Measurements from ENCODE around the gene DGKQ.
A peak's percentile ranks its signal among the peaks of the same experiment; 100 is the strongest.

Gene DGKQ, protein sequence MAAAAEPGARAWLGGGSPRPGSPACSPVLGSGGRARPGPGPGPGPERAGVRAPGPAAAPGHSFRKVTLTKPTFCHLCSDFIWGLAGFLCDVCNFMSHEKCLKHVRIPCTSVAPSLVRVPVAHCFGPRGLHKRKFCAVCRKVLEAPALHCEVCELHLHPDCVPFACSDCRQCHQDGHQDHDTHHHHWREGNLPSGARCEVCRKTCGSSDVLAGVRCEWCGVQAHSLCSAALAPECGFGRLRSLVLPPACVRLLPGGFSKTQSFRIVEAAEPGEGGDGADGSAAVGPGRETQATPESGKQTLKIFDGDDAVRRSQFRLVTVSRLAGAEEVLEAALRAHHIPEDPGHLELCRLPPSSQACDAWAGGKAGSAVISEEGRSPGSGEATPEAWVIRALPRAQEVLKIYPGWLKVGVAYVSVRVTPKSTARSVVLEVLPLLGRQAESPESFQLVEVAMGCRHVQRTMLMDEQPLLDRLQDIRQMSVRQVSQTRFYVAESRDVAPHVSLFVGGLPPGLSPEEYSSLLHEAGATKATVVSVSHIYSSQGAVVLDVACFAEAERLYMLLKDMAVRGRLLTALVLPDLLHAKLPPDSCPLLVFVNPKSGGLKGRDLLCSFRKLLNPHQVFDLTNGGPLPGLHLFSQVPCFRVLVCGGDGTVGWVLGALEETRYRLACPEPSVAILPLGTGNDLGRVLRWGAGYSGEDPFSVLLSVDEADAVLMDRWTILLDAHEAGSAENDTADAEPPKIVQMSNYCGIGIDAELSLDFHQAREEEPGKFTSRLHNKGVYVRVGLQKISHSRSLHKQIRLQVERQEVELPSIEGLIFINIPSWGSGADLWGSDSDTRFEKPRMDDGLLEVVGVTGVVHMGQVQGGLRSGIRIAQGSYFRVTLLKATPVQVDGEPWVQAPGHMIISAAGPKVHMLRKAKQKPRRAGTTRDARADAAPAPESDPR

GRCh38 chr4:973431-974397, at the start of gene DGKQ:
DGKQ (minus strand) TSS chr4:973569; CDS start chr4:973482, 87 bp downstream.
- Mint-ChIP-seq H3K36me3 (no peaks in the 10 kb centered on the region), H3K27me3 (no peaks in the 10 kb centered on the region), H3K27ac (no peak within 1 kb of the TSS), H3K9me3 (ENCODE audit: low read depth) (no peaks in the 10 kb centered on the region), H3K4me3 (peak within 1 kb of the TSS; percentile 44), H3K4me1 (ENCODE audit: low read depth) (peaks cover 11% of the 10 kb centered on the region)

GRCh38 chr4:1022739-1023066, 49.3 kb upstream of the DGKQ start:
- Mint-ChIP-seq H3K4me1 (ENCODE audit: low read depth) (no peaks in the 10 kb centered on the region), H3K27me3 (no peaks in the 10 kb centered on the region), H3K9me3 (ENCODE audit: low read depth) (no peaks in the 10 kb centered on the region), H3K36me3 (peaks cover 3% of the 10 kb centered on the region), H3K4me3 (no peak overlapping the region), H3K27ac (no peak overlapping the region)

DNA sequence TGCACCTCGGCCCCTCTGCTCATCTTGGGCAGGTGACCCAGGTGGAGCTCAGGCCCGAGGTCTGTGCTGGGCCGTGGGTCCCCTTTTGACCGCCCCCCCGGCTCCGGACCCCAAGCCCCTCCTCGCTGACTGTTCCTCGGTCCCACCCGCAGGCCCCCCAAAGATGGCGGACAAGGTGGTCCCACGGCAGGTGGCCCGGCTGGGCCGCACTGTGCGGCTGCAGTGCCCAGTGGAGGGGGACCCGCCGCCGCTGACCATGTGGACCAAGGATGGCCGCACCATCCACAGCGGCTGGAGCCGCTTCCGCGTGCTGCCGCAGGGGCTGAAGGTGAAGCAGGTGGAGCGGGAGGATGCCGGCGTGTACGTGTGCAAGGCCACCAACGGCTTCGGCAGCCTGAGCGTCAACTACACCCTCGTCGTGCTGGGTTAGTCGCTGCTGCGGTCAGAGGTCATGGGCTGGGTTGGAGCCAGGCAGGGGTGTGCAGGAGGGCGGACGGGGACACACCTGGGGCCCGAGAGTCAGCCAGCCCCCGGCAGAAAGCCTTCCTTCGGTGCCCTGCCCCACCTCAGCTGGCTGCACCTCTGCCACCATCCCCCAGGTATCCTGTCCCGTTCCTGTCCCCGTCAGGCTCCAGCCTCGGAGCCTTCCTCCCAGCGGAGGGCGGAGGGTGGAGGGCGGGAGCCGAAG, 48.8 kb upstream of the DGKQ start:
- Mint-ChIP-seq H3K4me1 (ENCODE audit: low read depth) (no peaks in the 10 kb centered on the region), H3K9me3 (ENCODE audit: low read depth) (no peaks in the 10 kb centered on the region), H3K36me3 (peaks cover 3% of the 10 kb centered on the region), H3K4me3 (no peak overlapping the region), H3K27ac (no peak overlapping the region), H3K27me3 (no peaks in the 10 kb centered on the region)

DNA sequence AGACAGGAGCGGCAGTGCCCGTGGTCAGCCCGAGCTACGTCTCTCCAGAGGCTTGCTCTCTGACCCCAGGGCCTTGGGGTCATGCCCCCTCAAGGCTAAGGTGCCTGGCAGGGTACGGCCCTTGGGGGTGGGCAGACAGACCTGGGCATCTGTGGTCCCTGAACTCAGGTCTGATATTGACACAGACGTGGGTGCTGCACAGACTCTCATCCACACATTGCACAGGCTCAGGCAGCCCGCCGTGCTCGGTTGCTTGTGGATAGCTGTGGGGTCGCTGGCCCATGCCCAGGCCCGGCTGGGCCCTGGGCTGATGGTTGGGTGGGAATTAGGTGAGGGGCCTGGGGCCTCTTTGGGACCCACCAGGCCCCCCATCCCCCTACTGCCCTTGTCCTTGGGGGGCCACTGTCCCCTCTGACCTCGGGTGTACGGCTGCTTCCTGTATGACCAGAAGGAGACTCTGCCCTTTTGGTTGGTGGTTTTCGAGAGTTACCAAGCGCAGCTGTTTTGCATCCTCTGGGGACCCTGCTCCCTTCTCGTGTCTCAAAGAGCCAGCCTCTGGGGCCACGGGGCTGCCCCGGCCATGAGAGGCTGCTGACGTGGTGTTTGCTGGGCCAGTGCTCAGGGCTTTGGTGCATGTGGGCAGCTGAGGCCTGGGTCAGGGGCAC, 48.1 kb upstream of the DGKQ start:
- no peaks in the 10 kb centered on the region for H3K9me3 Mint-ChIP-seq (ENCODE audit: low read depth)
- H3K36me3 Mint-ChIP-seq, result peaks cover 3% of the 10 kb centered on the region
- H3K4me3 Mint-ChIP-seq, result no peak overlapping the region
- H3K27me3 Mint-ChIP-seq, result no peaks in the 10 kb centered on the region
- no peaks in the 10 kb centered on the region for H3K4me1 Mint-ChIP-seq (ENCODE audit: low read depth)
- no peak overlapping the region for H3K27ac Mint-ChIP-seq

GRCh38 chr4:1019729-1020470, 46.5 kb upstream of the DGKQ start:
- Mint-ChIP-seq H3K4me1 (ENCODE audit: low read depth) (no peaks in the 10 kb centered on the region), H3K36me3 (no peaks in the 10 kb centered on the region), H3K9me3 (ENCODE audit: low read depth) (no peaks in the 10 kb centered on the region), H3K27ac (no peak overlapping the region), H3K4me3 (no peak overlapping the region), H3K27me3 (no peaks in the 10 kb centered on the region)

GRCh38 chr4:1019320-1019719, 46.0 kb upstream of the DGKQ start:
- Mint-ChIP-seq H3K36me3 (no peaks in the 10 kb centered on the region), H3K4me1 (ENCODE audit: low read depth) (no peaks in the 10 kb centered on the region), H3K4me3 (no peak overlapping the region), H3K27me3 (no peaks in the 10 kb centered on the region), H3K27ac (no peak overlapping the region), H3K9me3 (ENCODE audit: low read depth) (no peaks in the 10 kb centered on the region)

- Mint-ChIP-seq H3K4me1 (ENCODE audit: low read depth) (no peaks in the 10 kb centered on the region), H3K36me3 (no peaks in the 10 kb centered on the region), H3K27ac (no peak overlapping the region), H3K9me3 (ENCODE audit: low read depth) (no peaks in the 10 kb centered on the region), H3K27me3 (no peaks in the 10 kb centered on the region), H3K4me3 (no peak overlapping the region)
These were observed 45.0 kb upstream of the DGKQ start for GRCh38 chr4:1018147-1019020.

GRCh38 chr4:1017706-1018105, 44.3 kb upstream of the DGKQ start:
- Mint-ChIP-seq H3K36me3 (no peaks in the 10 kb centered on the region), H3K27me3 (no peaks in the 10 kb centered on the region), H3K4me3 (no peak overlapping the region), H3K9me3 (ENCODE audit: low read depth) (no peaks in the 10 kb centered on the region), H3K27ac (no peak overlapping the region), H3K4me1 (ENCODE audit: low read depth) (peaks cover 1% of the 10 kb centered on the region)

- Mint-ChIP-seq H3K4me3 (no peak overlapping the region), H3K9me3 (ENCODE audit: low read depth) (no peaks in the 10 kb centered on the region), H3K36me3 (no peaks in the 10 kb centered on the region), H3K27me3 (no peaks in the 10 kb centered on the region), H3K4me1 (ENCODE audit: low read depth) (peaks cover 3% of the 10 kb centered on the region), H3K27ac (no peak overlapping the region)
These were observed 43.8 kb upstream of the DGKQ start for GRCh38 chr4:1017211-1017610.

DNA sequence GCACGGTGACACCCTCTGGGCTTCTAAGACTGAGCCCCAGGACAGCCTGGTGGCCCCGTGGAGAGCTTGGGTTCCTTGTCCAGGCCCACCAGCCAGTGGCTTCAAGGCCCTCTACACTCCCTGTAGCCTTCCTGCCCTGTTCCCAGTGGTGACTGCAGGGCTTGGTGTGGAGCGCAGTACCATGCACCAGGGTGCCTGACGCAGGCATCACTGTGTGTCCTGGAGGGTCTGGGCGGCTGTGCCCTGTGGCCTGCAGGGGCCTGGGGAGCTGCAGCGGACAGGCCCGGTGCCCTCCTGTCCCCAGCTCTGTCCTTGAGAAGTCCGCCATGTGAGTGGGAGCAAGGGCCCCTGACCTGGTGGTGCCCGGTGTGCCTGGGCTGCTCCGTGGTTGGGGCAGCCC, 42.4 kb upstream of the DGKQ start:
- H3K4me3 Mint-ChIP-seq, result no peak overlapping the region
- H3K27me3 Mint-ChIP-seq, result no peaks in the 10 kb centered on the region
- H3K9me3 Mint-ChIP-seq (ENCODE audit: low read depth), result no peaks in the 10 kb centered on the region
- peaks cover 3% of the 10 kb centered on the region for H3K4me1 Mint-ChIP-seq (ENCODE audit: low read depth)
- no peak overlapping the region for H3K27ac Mint-ChIP-seq
- no peaks in the 10 kb centered on the region for H3K36me3 Mint-ChIP-seq

DNA sequence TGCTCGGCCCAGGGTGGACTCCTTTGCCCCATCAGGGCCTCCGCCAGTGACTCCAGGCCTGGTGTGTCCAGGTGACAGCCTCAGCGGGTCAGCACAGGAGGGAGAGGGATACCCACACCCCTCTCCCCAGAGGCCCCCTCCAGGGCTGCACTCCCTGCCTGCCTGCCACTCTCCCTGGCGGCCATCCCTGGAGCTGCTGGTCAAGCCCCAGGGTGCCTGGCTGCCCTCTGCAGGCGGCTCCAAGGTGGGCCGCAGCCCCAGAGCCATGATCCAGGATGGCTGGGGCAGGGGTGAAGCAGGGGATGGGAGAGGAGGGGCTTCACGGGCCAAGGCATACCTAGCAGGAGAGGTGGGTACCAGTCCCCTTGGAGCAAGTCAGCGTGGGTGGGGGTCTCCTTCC, 41.8 kb upstream of the DGKQ start:
- Mint-ChIP-seq H3K4me1 (ENCODE audit: low read depth) (peaks cover 8% of the 10 kb centered on the region), H3K9me3 (ENCODE audit: low read depth) (no peaks in the 10 kb centered on the region), H3K36me3 (no peaks in the 10 kb centered on the region), H3K27me3 (no peaks in the 10 kb centered on the region), H3K4me3 (no peak overlapping the region), H3K27ac (no peak overlapping the region)

DNA sequence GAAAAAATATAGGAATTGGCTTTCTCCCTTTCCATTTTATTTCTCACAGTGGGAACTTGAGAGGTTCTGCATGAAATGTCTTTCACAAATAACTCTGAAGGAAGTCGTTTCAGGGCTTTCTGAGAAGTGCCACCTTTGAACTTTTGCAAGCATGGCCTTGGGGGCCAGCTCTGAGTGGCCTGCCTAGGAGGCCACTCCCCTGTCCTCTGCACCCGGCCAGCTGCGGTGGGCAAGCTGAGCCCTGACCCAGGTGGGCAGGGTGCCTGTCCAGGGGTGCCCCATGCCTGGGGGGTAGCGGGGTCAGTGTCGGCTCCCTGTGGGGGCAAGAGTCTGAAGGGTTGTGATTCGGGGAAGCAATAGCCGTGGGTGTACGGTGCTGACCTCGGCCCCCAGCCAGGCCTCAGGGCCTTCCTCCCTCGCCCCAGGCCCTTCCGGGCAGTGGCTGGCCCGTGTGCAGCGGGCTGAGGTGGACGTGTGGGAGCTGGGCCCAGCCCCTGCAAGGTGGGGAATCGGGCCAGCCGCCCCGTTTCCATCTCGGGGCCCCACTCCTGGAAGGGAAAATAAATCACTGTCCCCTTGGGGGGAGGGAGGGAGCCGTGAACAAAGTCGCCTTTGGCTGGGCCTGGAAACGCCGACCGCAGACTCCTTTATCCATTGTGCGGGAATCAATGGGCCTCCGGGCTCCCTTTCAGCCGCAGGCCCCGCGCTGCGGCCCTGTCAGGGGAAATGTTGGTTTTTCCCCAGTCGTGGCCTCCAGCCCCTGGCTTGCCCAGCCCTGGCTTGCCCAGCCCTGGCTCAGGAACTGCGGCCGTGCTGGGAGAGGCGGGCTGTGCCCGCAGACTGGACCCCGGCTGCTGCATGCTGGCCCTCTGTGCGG, 41.2 kb upstream of the DGKQ start:
- no peak overlapping the region for H3K27ac Mint-ChIP-seq
- H3K36me3 Mint-ChIP-seq, result no peaks in the 10 kb centered on the region
- H3K9me3 Mint-ChIP-seq (ENCODE audit: low read depth), result no peaks in the 10 kb centered on the region
- no peaks in the 10 kb centered on the region for H3K27me3 Mint-ChIP-seq
- H3K4me1 Mint-ChIP-seq (ENCODE audit: low read depth), result peaks cover 8% of the 10 kb centered on the region
- H3K4me3 Mint-ChIP-seq, result peak overlapping the region; percentile 13
